HPDE6-E6E7 (cell line): ENCODE results near the gene FILIP1L.

Experiments used
- DNase-seq: peaks from one replicate; pipeline ENCODE4 v3.0.0; 2011; ENCODE audit warnings: missing footprints; ENCODE audit errors: extremely low spot score

The FILIP1L gene

DNA sequence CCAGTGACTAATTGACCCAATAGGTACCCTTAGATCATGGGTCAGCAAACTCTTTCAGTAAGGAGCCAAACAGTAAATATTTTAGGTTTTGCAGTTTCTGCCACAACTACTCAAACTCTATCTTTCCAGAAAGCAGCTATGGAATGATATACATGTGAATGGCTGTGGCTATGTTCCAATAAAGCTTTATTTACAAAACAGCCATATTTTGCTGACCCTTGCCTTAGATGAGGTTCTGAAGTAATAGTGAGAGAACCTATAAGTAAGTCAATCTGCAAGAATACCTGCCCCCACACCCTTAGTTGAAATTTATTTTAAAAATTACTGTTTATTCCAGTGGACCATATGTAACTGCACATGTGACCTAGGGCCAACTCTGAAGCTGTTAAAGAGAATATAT is 162.6 kb downstream of the FILIP1L start:
- DNase-seq = no peak

DNA sequence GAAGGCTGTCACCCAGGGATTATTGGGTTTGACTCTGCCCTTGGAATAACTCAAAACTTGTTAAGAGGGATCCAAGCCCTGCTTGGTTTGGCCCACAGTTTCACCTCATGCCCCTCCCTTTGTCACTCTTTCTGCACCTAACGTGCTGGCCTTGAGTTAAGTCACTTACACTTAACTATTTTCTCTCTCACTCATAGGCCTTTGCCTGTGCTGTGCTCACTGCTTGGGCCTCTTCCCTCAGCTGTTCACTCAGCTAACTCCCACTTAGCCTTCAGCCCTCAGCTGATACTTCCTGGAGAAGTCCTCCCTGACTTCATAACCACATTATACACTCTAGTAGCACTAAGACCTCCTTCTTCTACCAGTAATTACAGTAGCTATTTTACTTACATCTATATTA is 163.4 kb downstream of the FILIP1L start:
- no peak for DNase-seq

DNA sequence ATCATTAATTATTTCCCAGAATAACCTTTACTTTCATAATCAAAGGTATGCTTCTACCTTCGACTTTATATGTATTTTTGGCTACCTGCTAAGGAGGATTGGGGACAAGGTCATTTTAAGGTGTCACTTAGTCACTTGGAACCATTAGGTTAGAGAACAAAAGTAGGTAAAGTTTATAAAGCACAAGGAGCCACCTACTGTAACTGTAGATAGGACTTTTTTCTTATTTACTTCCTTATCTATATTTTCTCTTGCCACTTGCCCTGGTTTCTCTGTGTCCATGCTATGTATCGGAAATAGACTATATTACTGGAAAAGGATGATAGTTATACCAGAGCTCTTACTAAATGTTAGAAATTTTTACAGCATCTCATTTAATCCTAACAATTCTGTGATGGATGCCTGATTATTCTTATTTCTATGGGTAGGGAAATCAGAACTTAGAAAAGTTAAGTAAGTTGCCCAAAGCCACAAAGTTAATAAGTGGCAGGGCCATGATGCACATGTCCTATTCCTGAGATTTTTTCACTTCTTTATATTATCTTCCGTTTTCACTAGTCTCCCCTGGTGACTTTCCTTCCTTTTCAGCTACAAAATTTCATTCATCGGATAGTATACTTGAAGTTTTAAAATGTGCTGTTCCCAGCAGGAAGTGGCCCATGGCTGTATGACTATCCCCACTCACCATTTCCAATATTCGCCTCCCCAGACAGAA is 164.2 kb downstream of the FILIP1L start:
- DNase-seq = no peak

DNA sequence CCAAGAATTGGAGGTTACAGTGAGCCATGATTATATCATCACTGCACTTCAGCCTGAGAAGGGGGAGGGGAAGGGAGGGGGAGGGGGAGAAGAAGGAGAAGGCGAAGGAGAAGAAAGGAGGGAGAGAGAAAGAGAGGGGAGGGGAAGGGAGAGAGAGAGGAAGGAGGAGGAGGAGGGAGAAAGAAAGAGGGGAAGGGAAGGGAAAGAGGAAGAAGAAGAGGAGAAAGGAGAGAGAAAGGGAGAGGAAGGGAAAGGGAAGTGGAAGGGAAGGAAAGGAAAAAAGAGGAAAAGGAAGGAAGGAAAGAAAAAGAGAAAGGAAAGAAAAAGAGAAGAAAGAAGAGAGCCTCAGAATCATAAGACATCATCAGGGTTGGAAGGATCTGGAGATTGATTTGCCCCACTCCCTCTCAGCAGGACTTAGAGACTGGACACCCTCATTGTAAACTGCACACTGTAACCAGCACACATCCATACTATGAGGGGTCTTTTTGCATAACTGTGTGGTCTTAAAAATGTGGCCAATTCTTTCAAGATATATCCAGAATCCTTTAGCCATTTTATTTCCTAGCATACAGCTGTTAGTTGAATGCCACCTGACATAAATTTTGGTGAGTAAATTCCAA is 165.7 kb downstream of the FILIP1L start:
- DNase-seq = no peak

DNA sequence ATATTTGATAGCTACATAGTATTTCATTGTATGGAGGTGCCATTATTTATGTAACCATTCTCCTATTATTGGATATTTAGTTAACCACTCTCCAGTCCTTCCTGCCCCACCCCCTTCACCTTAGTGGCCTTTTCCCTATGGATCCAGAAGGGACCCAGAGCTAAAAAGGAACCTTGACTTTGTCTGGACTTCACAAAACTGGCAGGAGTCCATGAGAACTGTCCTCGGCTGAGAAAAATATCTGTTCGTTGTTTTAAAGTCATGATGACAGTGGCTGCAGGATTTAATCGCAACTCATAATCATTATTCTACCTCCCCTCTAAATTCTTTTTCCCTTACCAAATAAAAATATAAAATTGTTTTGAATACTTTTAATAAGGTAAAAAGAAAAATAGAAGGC is 166.9 kb downstream of the FILIP1L start:
- DNase-seq = no peak

DNA sequence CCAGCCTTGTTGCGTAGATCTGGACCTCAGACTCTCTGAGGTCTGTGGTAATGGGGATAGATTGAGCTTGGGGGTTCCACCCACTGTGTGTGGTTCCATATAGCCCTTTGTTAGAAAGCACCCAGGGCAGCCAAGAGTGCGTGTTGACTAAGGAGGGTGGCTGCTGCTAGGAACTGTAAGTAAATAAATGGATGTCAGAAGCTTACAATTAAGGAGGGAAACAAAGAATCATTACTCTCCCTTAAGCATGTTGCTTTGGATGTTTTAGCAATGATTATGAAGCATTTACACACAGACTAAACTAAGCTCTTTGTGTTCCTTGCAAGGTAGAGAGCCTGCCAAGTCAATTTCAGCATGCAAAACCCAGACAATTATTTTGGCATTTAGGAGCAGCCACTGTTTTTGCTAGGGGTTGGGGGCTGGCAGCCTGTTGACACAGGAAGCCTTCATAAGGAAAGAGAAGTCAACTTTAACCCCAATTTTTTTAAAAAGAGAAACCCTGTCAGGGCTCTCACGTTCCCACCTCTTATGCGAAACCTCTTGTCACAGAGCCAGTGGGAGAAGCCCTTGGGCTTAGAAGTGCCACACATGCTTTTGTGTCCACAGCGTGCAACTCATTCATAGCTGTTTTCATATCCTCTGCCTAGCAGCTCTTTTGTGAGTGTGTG is 168.8 kb downstream of the FILIP1L start:
- DNase-seq = no peak

DNA sequence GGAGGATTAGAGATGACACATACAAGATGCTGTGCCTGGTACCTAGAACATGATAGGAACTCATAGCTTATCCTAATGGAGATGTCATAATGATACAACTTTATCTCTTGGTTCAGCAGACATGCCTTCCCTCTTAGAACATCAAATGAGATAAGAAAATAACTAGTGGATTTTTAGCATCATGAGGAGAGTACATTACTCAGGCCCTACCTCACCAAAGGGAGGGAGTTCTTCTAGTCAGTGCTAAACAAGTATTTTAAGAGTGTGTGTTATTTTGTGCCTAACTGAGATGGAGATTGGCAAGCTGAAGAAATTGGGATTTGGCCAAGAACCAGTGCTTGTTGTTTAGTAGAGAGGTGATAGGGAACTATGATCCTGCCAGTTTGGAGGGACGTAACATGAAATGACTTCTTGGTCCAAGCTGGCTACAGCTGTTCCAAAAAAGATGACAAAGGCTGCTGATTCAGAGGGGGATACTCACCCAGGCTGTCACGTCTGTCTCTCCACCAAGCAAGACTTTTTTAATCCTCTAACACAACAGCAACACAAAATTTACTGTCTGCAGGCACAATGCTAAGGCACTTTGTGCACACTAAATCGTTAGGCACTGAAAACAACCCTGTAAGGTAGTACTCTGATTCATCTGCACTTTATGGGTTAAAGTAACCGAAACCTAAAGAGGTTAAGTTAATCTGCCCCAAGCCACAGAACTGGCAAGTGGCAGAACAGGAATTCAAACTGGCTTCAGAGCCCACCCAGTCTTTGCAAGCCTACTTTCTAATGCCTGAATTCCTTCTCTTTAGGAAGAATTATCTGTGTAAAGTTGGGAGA is 170.2 kb downstream of the FILIP1L start:
- no peak for DNase-seq

DNA sequence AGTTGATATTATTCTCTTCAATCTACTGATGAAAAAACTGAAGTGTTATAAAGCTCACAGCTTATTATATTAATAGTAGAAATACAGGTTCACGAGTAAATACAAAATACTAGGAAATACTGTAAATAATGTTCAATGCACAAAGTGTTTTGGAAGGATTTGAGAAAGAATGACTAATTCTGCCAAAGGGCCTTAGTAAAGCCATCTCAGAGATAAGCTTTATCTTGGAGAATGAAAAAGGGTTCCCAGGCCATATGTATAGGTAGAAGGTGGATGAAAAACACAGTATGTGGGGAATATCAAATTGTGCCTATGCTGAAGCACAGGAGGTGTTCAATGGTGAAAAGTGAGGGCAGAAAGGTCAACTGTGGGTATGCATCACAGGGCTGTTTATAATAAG is 173.1 kb downstream of the FILIP1L start:
- DNase-seq = no peak

DNA sequence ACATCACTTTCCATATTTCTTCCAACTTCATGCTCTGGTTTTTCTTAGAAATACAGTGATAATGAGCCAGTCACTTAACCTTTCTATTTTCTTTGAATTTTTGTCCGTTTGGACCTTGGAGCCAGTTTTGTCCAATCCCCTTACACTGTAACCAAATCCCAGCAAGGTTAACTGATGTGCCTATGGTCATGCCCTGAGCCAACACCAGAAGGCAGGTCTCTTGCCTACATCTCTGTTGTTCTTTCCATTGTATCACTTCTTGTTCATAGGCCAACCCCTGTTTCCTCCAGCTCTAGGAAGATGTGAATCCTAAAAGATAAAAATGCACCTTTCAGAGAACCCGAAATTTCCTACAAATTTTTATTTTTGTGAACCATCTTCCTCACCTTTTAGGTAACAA is 174.0 kb downstream of the FILIP1L start:
- no peak for DNase-seq

DNA sequence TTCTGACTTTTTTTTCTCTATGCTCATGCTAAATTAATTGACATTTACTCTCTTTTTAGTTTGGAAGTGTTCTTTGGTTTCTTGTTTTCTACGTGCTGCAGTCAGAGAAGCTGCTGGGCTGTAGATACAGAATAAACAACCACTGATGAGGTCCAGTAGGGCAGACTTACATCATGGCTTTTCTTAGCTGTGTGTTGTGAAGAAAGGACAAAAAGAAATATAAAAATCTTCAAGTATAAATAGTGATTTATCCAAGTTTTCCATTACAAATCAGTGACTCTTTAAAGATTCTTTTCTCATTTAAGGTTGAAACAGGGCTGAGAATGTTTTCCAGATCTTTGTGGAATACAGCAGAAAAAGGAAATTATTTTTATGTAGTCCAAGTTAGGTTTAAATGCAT is 174.4 kb downstream of the FILIP1L start:
- no peak for DNase-seq

DNA sequence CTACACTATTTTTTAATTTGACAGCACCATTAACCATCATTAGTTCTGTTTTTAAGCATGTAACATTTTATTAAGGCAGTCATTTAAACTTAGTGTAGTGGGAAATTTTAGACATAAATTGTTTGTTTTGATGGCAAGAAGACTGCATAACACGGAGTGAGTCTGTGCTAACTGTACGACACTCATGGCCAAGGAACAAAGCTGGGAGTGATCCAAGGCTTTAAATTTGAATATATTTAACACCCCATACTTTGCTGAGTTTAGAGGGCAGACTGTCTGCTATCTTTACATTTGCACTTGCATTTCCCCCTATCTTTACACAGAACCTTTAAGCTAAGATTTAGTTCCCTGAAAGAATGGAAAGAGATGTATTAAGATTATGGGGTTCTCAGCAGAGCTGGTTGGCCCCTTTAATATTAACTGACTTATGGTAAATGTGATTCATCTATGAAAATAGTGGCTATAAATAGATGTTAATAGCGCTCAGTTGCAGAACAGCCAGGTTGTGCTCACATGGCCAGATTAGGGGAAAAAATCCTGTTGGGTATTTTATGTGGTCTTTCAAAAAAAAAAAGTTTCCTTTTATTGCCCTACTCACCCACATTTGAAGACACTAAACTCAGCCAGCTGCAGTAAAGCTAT is 175.9 kb downstream of the FILIP1L start:
- no peak for DNase-seq

DNA sequence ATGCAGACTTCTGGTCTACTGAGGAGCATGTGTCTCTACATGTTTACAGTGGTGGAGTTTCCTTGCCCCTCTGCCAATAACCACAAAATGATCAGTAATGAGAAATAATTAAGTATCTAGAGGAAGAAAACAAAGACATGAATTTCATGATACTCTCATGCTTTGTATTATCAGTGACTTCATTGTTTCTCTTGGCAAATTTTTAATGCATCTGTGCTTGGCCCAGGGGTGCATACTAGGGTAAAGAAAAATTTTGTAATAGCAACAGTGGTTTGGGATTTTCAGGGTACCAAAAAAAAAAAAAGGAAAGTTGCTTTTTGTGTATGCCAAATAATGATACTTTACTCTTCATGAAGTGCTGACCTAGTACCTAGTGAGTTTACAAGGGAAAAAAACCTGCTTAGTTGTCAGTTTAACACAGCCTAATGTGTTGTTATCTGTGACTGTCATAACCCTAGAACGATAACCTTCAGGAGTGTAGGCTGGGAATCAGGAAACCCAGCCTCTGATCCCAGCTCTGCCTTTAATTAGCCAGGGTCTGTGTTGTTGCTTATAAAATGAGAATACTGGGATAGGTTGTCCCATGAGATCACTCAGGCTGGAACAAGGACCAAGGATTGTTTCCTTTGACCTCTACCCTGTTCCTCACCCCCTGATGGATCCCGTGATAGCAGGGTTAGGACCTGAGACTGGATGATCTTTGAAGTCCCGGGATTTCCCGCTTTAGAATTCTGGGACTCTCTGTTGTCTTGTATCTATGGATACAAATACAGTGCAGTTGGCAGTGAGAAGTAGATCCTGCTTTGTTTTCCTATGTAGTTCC is 179.1 kb downstream of the FILIP1L start:
- no peak for DNase-seq

DNA sequence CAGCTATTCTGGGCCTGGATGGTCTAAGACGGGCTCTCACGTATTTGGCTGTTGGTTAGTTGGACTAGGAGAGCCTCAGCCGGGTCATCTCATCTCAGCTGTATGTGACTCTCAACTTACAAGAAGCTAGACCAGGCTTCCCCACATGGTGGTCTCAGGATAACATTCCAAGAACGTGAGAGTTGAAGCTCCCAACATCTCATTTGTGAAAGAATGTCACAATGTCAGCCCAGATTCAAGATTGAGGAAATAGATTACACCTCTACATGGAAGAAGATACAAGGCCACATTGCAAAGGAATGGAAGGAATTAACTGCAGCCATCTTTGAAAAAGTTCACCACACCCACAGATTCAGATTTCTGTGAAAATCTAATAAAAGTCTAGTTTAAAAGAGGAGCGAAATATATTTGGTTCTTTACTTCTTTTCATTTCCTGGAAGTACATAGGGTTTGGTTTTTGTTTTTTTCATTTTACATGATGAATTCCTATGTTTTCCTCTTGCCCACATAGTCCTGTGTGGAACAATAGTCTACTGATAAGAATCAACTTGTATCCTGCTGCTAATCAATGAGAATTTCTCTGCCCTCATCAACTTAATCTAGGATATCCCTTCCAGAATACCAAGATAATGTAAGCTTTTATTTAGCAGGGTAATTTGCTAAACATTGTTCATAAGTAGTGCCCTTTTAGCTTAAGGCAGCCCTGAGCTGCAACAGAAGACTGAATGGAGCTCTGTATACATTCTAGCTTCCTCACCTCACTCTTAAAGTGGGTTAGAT is 180.1 kb downstream of the FILIP1L start:
- no peak for DNase-seq

DNA sequence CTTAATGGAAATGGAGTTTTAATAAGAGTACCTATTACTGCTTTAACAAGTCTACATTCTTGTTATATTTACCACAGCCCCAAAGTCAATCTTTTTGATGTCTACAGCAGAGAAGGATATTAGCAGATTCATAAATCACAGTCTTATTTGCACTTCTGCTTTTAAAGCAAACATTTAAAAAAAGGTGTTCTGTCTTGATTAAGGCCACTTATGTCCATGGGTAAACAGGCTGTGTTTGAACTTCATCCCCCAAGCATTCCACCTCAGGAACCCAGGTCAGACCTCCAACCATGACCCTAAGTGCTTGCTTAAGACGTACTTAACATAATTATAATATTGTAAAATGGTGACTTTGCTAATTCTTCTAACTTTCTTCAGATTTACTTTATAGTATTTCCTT is 183.2 kb downstream of the FILIP1L start:
- DNase-seq = no peak

DNA sequence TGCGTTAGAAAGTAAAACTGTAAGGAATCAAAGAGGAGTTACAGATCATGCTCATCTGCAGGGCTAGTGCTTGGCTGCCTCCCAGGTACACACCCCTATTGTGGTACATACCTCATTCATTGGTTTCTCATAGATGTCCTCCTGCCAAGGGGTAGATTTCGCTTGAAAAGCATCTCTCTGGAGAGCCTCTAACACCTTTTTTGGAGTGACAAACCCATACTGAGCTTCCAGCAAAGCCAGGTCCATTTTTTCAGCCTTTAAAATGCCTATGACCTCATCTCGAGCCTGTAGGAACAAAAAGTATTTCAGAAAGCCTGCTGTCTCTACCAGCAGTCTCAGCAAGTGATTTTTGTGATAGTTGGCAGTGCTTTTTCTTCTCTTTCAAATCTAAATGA is 184.6 kb downstream of the FILIP1L start:
- peak; percentile 4 for DNase-seq

DNA sequence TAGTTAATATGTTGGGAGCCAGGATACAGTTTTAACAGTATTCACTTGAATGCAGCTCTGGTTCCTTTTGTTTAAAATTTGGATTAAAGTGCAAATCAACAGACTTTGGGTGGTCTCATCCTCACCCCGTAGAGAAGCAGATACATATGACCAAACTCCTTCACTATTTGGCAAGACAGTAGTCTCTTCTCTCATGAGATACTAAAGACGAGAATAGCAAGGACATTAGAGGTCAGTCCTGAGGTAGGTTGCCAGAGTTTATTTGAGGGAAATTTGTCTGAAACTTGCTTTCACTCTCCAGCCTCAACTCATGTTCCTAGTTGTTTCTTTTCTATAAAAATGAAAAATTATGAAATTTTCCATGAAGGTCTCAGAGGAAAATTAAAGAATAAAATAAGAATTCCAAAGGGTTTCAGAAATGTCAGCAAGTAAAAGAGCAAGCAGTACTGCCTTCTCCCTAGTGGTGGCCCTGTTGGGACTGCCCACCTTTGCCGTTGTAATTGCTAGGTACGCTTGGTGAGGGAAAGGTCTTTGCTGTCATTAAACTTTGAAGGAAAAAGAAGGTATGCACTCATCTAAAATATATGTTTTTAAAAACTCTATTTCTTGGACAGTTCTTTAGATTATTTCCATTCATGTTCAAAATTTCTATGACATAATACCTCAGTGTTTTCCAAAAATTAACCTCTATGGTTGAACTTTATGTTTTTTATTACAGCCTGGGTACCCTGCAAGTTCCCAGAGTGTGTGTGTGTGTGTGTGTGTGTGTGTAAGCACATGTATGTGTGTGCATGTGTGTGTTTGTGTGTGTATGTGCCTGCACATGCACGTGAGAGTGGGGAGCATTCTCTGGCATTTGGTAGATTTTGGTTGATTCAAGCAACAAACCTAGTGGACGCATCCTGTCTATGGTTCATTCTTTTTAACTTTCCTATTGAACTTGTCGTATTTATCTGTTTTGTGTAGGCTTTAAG is 185.2 kb downstream of the FILIP1L start:
- no peak for DNase-seq

DNA sequence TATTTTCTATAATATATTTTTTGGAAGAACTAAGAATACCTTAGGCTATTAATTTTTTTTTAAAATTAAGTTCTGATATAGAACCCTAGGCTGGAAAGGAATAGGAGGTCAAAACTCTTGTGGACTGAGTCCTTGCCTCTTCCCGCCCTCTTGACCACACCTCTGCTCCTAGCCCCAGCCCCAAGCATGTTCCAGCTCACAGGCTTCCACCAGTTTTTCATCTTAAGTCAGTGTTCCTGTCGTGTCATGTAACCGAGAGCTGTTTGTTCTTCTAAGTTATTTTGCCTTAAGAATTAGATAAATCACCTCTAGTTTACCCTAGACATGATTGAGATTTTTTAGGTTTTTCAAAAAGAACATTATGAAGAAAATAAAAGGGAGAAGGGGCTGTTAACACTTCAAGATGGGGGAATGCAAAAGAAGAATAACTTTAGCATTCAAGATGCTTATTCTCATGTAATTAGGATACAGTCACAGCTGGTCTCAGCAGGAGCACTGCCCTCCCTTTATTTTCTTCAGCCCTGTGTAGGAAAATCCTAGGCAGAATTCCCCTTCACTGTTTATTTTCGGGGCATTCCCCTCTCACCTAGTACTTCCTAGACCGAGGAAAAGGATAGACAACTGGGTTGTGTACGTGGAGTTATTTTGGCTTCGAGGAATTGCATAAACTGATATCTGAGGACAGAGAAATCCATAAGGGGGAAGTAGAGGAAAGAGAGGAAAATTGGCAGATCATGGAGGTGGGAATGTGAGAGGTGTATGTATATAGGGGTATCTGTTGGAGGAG is 186.4 kb downstream of the FILIP1L start:
- no peak for DNase-seq

DNA sequence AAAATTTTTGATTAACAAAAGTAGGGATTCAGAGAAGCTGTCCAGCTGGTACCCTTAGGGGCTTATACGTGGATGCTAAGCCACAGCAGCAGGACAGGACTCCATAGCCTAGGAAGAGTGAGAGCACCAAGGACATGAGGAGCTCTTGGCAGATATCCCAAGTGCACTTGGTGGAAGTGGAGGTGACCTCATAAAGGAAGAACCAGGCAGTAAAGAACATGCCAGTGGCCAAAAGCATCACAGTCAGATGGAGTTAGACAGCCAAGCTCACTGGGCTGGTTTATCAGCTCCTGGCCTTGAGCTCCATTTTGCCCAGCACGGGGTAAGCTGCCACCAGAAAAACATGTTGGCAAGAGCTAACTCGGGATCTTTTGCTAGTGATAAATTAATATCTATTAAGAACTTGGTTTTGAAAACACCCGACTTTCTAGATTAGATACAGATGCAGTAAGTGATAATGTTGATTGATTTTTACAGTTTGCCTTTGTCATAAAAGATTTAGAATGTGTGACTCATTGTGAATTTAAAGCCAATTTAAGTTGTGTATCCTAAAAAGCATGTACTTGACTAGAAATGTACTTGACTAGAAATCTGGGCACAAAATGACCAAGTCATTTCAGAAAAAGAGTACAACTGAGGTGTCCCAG is 188.6 kb downstream of the FILIP1L start:
- DNase-seq = peak; percentile 21
